ENCODE measurements around the gene SLC5A5. TPM values are rescaled to one million over a fixed set of nuclear protein-coding genes. Genes with fewer than 3 reads are reported as not detected.

SLC5A5 gene
- not detected in 2 replicates for total RNA-seq
- long read RNA-seq, result 0 reads

DNA sequence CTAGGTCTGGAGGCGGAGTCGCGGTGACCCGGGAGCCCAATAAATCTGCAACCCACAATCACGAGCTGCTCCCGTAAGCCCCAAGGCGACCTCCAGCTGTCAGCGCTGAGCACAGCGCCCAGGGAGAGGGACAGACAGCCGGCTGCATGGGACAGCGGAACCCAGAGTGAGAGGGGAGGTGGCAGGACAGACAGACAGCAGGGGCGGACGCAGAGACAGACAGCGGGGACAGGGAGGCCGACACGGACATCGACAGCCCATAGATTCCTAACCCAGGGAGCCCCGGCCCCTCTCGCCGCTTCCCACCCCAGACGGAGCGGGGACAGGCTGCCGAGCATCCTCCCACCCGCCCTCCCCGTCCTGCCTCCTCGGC, at the start of gene SLC5A5:
SLC5A5 (plus strand) TSS at position 68 of the 373 bp plus-strand sequence. CDS start 375 bp downstream, outside the sequence.
- TF ChIP-seq, protein P1, sequence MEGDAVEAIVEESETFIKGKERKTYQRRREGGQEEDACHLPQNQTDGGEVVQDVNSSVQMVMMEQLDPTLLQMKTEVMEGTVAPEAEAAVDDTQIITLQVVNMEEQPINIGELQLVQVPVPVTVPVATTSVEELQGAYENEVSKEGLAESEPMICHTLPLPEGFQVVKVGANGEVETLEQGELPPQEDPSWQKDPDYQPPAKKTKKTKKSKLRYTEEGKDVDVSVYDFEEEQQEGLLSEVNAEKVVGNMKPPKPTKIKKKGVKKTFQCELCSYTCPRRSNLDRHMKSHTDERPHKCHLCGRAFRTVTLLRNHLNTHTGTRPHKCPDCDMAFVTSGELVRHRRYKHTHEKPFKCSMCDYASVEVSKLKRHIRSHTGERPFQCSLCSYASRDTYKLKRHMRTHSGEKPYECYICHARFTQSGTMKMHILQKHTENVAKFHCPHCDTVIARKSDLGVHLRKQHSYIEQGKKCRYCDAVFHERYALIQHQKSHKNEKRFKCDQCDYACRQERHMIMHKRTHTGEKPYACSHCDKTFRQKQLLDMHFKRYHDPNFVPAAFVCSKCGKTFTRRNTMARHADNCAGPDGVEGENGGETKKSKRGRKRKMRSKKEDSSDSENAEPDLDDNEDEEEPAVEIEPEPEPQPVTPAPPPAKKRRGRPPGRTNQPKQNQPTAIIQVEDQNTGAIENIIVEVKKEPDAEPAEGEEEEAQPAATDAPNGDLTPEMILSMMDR (IDR thresholded peaks at IDR 0.05), result no peak
- Mint-ChIP-seq H3K36me3 (ENCODE audit: unreplicated experiment) (no peaks in the 10 kb centered on the region), H3K27me3 (ENCODE audit: unreplicated experiment) (peaks cover 21% of the 10 kb centered on the region), H3K27ac (ENCODE audit: unreplicated experiment) (no peak within 1 kb of the TSS), H3K4me1 (ENCODE audit: unreplicated experiment) (no peaks in the 10 kb centered on the region), H3K9me3 (ENCODE audit: unreplicated experiment) (no peaks in the 10 kb centered on the region), H3K4me3 (ENCODE audit: unreplicated experiment) (no peak within 1 kb of the TSS)
- DNase-seq (ENCODE audit: extremely low spot score, unreplicated experiment), result no peak

DNA sequence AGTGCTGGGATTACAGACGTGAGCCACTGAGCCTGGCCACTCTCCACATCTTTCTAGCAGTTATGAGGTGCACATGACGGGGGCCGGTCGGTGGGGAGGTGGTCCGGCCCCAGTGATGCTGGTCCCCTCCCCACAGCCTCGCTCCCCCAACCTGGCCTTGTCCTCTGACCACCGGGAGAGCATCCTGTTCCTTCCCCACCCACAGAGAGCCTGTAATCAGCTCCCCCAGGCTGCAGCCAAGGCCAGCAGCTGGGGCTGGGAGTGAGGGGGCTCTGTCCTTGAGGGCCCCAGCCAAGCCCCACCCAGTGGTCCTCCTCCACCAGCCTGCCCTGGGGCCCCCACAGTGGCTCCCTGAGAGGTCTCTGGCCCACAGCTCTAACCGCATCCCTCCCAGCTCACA, 47.4 kb upstream of the SLC5A5 start:
- TF ChIP-seq, protein P1 (IDR thresholded peaks at IDR 0.05), result no peak
- H3K27ac Mint-ChIP-seq (ENCODE audit: unreplicated experiment), result no peak overlapping the region
- H3K4me1 Mint-ChIP-seq (ENCODE audit: unreplicated experiment), result no peaks in the 10 kb centered on the region
- no peaks in the 10 kb centered on the region for H3K36me3 Mint-ChIP-seq (ENCODE audit: unreplicated experiment)
- no peak overlapping the region for H3K4me3 Mint-ChIP-seq (ENCODE audit: unreplicated experiment)
- peaks cover 13% of the 10 kb centered on the region for H3K27me3 Mint-ChIP-seq (ENCODE audit: unreplicated experiment)
- H3K9me3 Mint-ChIP-seq (ENCODE audit: unreplicated experiment), result no peaks in the 10 kb centered on the region
- no peak for DNase-seq (ENCODE audit: extremely low spot score, unreplicated experiment)

DNA sequence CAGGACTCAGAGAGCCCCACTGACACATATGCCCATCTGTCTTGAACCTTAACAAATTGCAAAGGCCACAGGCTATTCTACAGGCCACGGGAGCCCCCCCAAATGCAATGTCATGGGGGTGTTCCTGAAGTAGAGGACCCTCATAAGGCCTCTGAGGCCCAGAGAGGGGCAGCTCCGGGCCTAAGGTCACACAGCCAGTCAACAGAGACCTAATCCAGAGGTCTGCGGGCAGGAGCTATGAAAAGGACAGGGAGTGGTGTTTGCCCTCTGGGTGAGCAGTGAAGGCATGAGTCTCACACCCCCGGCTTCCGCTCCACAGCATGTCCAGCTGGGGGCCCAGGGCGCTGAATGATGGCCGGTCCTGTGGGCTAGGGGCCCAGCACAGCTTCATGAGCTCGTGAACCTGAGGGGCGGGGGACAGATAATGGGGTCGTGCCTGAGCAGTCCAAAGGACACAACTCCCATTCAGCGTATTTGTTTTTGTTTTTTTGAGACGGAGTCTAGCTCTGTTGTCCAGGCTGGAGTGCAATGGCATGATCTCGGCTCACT, 45.2 kb upstream of the SLC5A5 start:
- H3K36me3 Mint-ChIP-seq (ENCODE audit: unreplicated experiment), result no peaks in the 10 kb centered on the region
- TF ChIP-seq, protein P1 (IDR thresholded peaks at IDR 0.05), result no peak
- H3K4me1 Mint-ChIP-seq (ENCODE audit: unreplicated experiment), result peaks cover 5% of the 10 kb centered on the region
- peaks cover 17% of the 10 kb centered on the region for H3K27me3 Mint-ChIP-seq (ENCODE audit: unreplicated experiment)
- no peaks in the 10 kb centered on the region for H3K9me3 Mint-ChIP-seq (ENCODE audit: unreplicated experiment)
- DNase-seq (ENCODE audit: extremely low spot score, unreplicated experiment), result no peak
- H3K27ac Mint-ChIP-seq (ENCODE audit: unreplicated experiment), result no peak overlapping the region
- no peak overlapping the region for H3K4me3 Mint-ChIP-seq (ENCODE audit: unreplicated experiment)

DNA sequence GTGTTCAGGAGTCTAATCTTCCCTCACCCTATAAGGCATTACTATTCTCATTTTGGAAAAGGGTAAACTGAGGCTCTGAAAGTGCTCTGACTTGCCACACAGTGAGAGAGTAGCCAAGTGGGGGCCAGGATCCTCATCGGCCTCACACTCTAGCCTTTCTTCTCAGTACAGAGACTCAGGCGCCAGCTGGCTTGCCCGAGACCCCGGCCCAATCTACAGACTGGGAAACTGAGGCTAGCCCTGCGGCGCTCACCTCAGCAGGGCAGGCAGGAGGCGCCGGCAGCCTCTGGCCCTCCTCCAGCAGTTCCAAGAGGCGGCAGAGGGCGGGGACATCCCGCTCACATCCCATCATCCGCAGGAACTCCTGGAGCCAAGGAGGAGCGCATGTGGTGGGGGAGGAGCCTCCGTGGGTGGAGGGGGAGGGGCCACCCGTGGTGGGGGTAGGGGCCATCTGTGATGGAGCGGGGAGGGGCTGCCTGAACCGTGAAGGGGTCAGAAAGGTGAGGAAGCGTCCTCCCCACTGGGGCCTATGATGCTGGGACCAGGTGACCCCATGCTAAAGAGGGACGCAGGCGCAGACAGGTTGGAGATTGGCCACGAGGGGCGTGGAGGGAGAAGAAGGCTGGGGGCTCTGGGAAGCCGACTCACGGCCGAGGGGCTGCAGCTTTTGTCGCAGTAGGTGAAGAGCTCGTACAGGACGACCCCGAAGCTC, 41.7 kb upstream of the SLC5A5 start:
- Mint-ChIP-seq H3K4me3 (ENCODE audit: unreplicated experiment) (peak overlapping the region; percentile 73), H3K36me3 (ENCODE audit: unreplicated experiment) (no peaks in the 10 kb centered on the region), H3K27me3 (ENCODE audit: unreplicated experiment) (peaks cover 11% of the 10 kb centered on the region), H3K27ac (ENCODE audit: unreplicated experiment) (no peak overlapping the region), H3K9me3 (ENCODE audit: unreplicated experiment) (no peaks in the 10 kb centered on the region), H3K4me1 (ENCODE audit: unreplicated experiment) (peaks cover 5% of the 10 kb centered on the region)
- TF ChIP-seq, protein P1 (IDR thresholded peaks at IDR 0.05), result no peak
- no peak for DNase-seq (ENCODE audit: extremely low spot score, unreplicated experiment)

DNA sequence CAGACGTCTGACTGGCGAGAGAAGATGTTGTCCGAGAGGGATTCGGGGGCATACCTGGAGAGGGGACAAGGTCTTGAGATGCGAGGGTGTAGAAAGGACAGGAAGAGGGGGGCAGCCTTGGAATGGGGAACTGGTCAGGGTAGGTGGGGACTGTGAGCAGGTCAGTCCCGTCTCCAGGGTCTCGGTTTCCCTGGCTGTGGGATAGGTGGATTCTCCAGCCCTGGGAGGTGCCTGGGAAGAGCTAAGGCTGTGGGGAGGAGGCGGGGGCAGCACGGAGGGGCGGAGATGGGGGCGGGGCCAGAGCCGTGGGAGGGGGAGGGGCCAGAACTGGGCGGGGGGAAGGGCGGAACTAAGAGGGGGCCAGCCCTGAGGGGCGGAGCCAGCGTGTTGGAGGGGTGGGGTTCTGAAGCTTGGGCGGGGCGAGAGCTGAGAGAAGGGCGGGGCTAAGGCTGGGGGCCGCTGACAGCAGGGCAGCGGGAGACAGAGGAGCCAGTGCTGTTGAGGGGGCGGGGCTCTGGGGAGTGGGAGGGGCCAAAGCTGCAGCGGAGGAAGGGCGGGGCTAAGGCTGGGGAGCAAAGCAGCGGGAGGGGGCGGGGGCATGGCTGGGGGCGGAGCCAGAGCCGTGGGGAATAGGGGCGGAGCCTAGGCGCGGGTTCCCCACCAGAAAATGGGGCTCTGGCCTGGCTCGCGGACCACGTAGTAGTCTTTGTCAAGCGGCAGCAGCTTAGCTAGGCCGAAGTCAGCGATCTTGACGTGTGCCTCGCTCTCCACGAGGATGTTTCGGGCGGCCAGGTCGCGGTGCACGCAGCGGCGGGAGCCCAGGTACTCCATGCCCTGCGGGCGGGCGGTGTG, 41.0 kb upstream of the SLC5A5 start:
- no peaks in the 10 kb centered on the region for H3K9me3 Mint-ChIP-seq (ENCODE audit: unreplicated experiment)
- no peak for DNase-seq (ENCODE audit: extremely low spot score, unreplicated experiment)
- no peak overlapping the region for H3K27ac Mint-ChIP-seq (ENCODE audit: unreplicated experiment)
- no peaks in the 10 kb centered on the region for H3K36me3 Mint-ChIP-seq (ENCODE audit: unreplicated experiment)
- H3K4me3 Mint-ChIP-seq (ENCODE audit: unreplicated experiment), result peak overlapping the region; percentile 73
- H3K27me3 Mint-ChIP-seq (ENCODE audit: unreplicated experiment), result peaks cover 12% of the 10 kb centered on the region
- peaks cover 10% of the 10 kb centered on the region for H3K4me1 Mint-ChIP-seq (ENCODE audit: unreplicated experiment)
- TF ChIP-seq, protein P1 (IDR thresholded peaks at IDR 0.05), result no peak

Measured in osteocyte (in vitro differentiated cells).